Neural cell (in vitro differentiated cells): ENCODE results near the gene PPP3CA. TPM values are rescaled to one million over a fixed set of nuclear protein-coding genes. Genes with fewer than 3 reads are reported as not detected.

Experiments used
- H2AFZ ChIP-seq: fragments of 200-600, 300-800 bp; sonication (generic), shearing (Covaris generic); 2 replicates; pipeline ENCODE4 v1.6.0; 2014; ENCODE audit warnings: low read depth, mild to moderate bottlenecking, antibody characterized with exemption, low read length, moderate library complexity
- H3F3A ChIP-seq: fragments of 200-600 bp; shearing (Covaris generic); 2 replicates; pipeline ENCODE4 v1.6.1; 2016; ENCODE audit warnings: mild to moderate bottlenecking, moderate library complexity, mixed read lengths, antibody characterized with exemption, low read length; ENCODE audit not compliant: insufficient read depth, poor library complexity, severe bottlenecking
- H3K27ac ChIP-seq: fragments of 200-600, 300-800 bp; sonication (generic), shearing (Covaris generic); 2 replicates; pipeline ENCODE4 v1.5.1; 2014; ENCODE audit warnings: mild to moderate bottlenecking, low read length, moderate library complexity
- H3K27me3 ChIP-seq: fragments of 300-800, 200-600 bp; sonication (generic), shearing (Covaris generic); 2 replicates; pipeline ENCODE4 v1.6.0; 2014; ENCODE audit warnings: mild to moderate bottlenecking, low read depth, low read length, moderate library complexity; ENCODE audit not compliant: insufficient read depth
- H3K36me3 ChIP-seq: fragments of 300-800, 200-600 bp; sonication (generic), shearing (Covaris generic); 2 replicates; pipeline ENCODE4 v1.5.1; 2014; ENCODE audit warnings: mild to moderate bottlenecking, antibody characterized with exemption, low read length, moderate library complexity; ENCODE audit not compliant: insufficient read depth
- H3K4me2 ChIP-seq: fragments of 300-800, 200-600 bp; sonication (generic), shearing (Covaris generic); 2 replicates; pipeline ENCODE4 v1.6.0; 2014; ENCODE audit warnings: mild to moderate bottlenecking, low read length
- H3K4me3 ChIP-seq: fragments of 300-800, 200-600 bp; sonication (generic), shearing (Covaris generic); 2 replicates; pipeline ENCODE4 v1.5.1; 2014; ENCODE audit warnings: mild to moderate bottlenecking, low read length, moderate library complexity
- H3K79me2 ChIP-seq: fragments of 200-600 bp; shearing (Covaris generic); replicated peaks from 2 replicates; pipeline ENCODE4 v1.6.0; 2014; ENCODE audit warnings: mild to moderate bottlenecking, low read length, moderate library complexity; ENCODE audit not compliant: insufficient read depth
- H3K9ac ChIP-seq: fragments of 300-800, 200-600 bp; sonication (generic), shearing (Covaris generic); 2 replicates; pipeline ENCODE4 v1.6.1; 2016; ENCODE audit warnings: mild to moderate bottlenecking, low read length, mixed read lengths
- H3K9me2 ChIP-seq: fragments of 200-600 bp; shearing (Covaris generic); 2 replicates; pipeline ENCODE4 v1.6.1; 2016; ENCODE audit warnings: mild to moderate bottlenecking, low read length, mixed read lengths; ENCODE audit not compliant: insufficient read depth
- H3K9me3 ChIP-seq: fragments of 200-600, 300-800 bp; sonication (generic), shearing (Covaris generic); 2 replicates; pipeline ENCODE4 v1.6.1; 2016; ENCODE audit warnings: mild to moderate bottlenecking, mixed run types, low read length, moderate library complexity, mixed read lengths
- H4K20me1 ChIP-seq: fragments of 200-600 bp; shearing (Covaris generic); 2 replicates; pipeline ENCODE4 v1.6.1; 2016; ENCODE audit warnings: mild to moderate bottlenecking, mixed run types; ENCODE audit not compliant: insufficient read depth
- CTCF ChIP-seq: fragments of 450-650 bp; IDR thresholded peaks from 2 replicates; pipeline ENCODE4 v1.5.1; 2014; ENCODE audit warnings: antibody characterized with exemption, mild to moderate bottlenecking, moderate library complexity; ENCODE audit not compliant: poor library complexity, severe bottlenecking
- EP300 ChIP-seq: fragments of 450-650 bp; conservative IDR thresholded peaks from 2 replicates; pipeline ENCODE4 v1.6.1; 2014; ENCODE audit warnings: antibody characterized with exemption, mild to moderate bottlenecking, moderate library complexity; ENCODE audit not compliant: poor library complexity, severe bottlenecking
- EZH2 ChIP-seq: fragments of 200-600, 300-800 bp; shearing (Covaris generic), sonication (generic); IDR thresholded peaks from 2 replicates; pipeline ENCODE4 v1.6.1; 2014; ENCODE audit warnings: antibody characterized with exemption, low read length, borderline replicate concordance, mild to moderate bottlenecking; ENCODE audit not compliant: insufficient read depth, poor library complexity, severe bottlenecking
- MXI1 ChIP-seq: fragments of 450-650 bp; conservative IDR thresholded peaks from 2 replicates; pipeline ENCODE4 v1.6.1; 2014; ENCODE audit warnings: antibody characterized with exemption, mild to moderate bottlenecking; ENCODE audit not compliant: poor library complexity, severe bottlenecking
- POLR2AphosphoS5 ChIP-seq: IDR thresholded peaks from 2 replicates; pipeline ENCODE4 v1.6.1; 2012
- RAD21 ChIP-seq: fragments of 450-650 bp; conservative IDR thresholded peaks from 2 replicates; pipeline ENCODE4 v1.6.1; 2014; ENCODE audit warnings: antibody characterized with exemption, mild to moderate bottlenecking, moderate library complexity
- SMC3 ChIP-seq: fragments of 450-650 bp; conservative IDR thresholded peaks from 2 replicates; pipeline ENCODE4 v1.6.1; 2014; ENCODE audit warnings: antibody characterized with exemption, mild to moderate bottlenecking, moderate library complexity; ENCODE audit not compliant: poor library complexity
- TAF1 ChIP-seq: IDR thresholded peaks from 2 replicates; pipeline ENCODE4 v1.6.1; 2012; ENCODE audit warnings: low read depth
- polyA plus RNA-seq: library from polyadenylated mRNA; depleted of rRNA; stranded (reverse); fragments of >200 nt; gene quantifications from 2 replicates; pipeline ENCODE4 v1.2.3, GENCODE V29; 2014
- TF ChIP-seq, protein P1 (sequence below): IDR thresholded peaks from 2 replicates; pipeline ENCODE4 v1.6.1; 2012; ENCODE audit warnings: borderline replicate concordance

The PPP3CA gene
- polyA plus RNA-seq, 1 donor from 2014 or later = 78.2 TPM

DNA sequence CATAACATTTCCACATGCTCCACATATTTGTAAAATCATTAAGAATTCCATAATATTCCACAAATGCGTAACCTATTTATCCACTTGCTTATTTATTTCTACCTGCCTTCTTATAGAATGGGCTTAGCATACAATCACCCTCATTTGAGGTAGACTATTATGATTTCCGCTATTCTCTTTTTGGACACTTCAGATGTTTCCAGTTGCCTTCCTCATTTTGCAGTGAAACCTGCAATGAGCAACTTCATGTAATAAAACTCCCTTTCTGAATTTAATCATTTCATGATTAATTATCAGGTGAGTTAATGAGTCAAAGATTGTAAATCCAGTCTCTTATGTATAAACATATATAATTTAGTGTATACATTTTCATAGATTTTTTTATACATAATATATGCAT lies 58.0 kb downstream of the PPP3CA start:
- Histone ChIP-seq H2AFZ (no peak overlapping the region), H3K27ac (no peak overlapping the region), H3K4me3 (no peak overlapping the region), H3K9me3 (no peaks in the 10 kb centered on the region), H3K36me3 (no peaks in the 10 kb centered on the region), H3K79me2 (peaks cover 10% of the 10 kb centered on the region), H4K20me1 (no peaks in the 10 kb centered on the region), H3K9me2 (no peaks in the 10 kb centered on the region), H3K9ac (no peak overlapping the region), H3F3A (no peaks in the 10 kb centered on the region), H3K4me2 (no peak overlapping the region), H3K27me3 (no peaks in the 10 kb centered on the region)
- TF ChIP-seq SMC3 = no peak
- no peak for TF ChIP-seq RAD21
- TF ChIP-seq MXI1 = no peak

GRCh38 chr4:101288365-101289145 lies 58.8 kb downstream of the PPP3CA start:
- H3K9me2 ChIP-seq = no peaks in the 10 kb centered on the region
- H3K4me3 ChIP-seq = no peak overlapping the region
- H3K36me3 ChIP-seq = no peaks in the 10 kb centered on the region
- H2AFZ ChIP-seq = no peak overlapping the region
- no peak overlapping the region for H3K4me2 ChIP-seq
- no peaks in the 10 kb centered on the region for H4K20me1 ChIP-seq
- H3K9ac ChIP-seq = no peak overlapping the region
- H3K9me3 ChIP-seq = no peaks in the 10 kb centered on the region
- H3F3A ChIP-seq = no peaks in the 10 kb centered on the region
- H3K27me3 ChIP-seq = no peaks in the 10 kb centered on the region
- TF ChIP-seq SMC3 (no peak), EP300 (no peak), MXI1 (no peak)
- H3K79me2 ChIP-seq = peaks cover 10% of the 10 kb centered on the region
- H3K27ac ChIP-seq = no peak overlapping the region

DNA sequence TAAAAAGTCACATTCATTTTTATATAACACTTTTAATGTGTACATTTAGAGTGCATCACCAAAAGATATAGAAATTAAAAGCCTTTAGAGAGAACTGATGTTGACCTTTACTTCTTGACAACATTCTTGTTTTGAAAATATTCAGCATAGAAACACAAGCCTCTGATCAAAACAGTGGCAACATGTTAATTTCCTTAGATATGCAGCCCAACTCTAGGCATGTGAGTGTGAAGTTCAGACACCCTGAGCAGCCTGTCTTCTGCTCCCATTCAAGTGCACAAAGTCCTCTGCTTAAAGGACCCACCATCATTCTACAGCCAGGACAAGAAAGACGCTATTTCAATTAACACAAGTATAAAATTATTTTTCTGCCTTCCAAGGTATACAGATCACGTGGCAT lies 60.0 kb downstream of the PPP3CA start:
- H3K36me3 ChIP-seq = no peaks in the 10 kb centered on the region
- H3K9me3 ChIP-seq = no peaks in the 10 kb centered on the region
- no peak overlapping the region for H3K4me3 ChIP-seq
- H2AFZ ChIP-seq = no peak overlapping the region
- no peak overlapping the region for H3K27ac ChIP-seq
- no peaks in the 10 kb centered on the region for H4K20me1 ChIP-seq
- TF ChIP-seq POLR2AphosphoS5 (no peak), MXI1 (no peak), EZH2 (no peak), EP300 (no peak), TAF1 (no peak)
- H3K9ac ChIP-seq = no peak overlapping the region
- H3K9me2 ChIP-seq = no peaks in the 10 kb centered on the region
- H3K4me2 ChIP-seq = no peak overlapping the region
- H3K79me2 ChIP-seq = peaks cover 15% of the 10 kb centered on the region
- no peaks in the 10 kb centered on the region for H3F3A ChIP-seq
- no peaks in the 10 kb centered on the region for H3K27me3 ChIP-seq

GRCh38 chr4:101286663-101287062 lies 60.7 kb downstream of the PPP3CA start:
- H2AFZ ChIP-seq = no peak overlapping the region
- H3K27me3 ChIP-seq = no peaks in the 10 kb centered on the region
- no peaks in the 10 kb centered on the region for H4K20me1 ChIP-seq
- no peak overlapping the region for H3K27ac ChIP-seq
- H3F3A ChIP-seq = no peaks in the 10 kb centered on the region
- TF ChIP-seq SMC3 (no peak), TAF1 (no peak), MXI1 (no peak), EP300 (no peak), RAD21 (no peak), POLR2AphosphoS5 (no peak), CTCF (no peak), EZH2 (no peak)
- TF ChIP-seq, protein P1, sequence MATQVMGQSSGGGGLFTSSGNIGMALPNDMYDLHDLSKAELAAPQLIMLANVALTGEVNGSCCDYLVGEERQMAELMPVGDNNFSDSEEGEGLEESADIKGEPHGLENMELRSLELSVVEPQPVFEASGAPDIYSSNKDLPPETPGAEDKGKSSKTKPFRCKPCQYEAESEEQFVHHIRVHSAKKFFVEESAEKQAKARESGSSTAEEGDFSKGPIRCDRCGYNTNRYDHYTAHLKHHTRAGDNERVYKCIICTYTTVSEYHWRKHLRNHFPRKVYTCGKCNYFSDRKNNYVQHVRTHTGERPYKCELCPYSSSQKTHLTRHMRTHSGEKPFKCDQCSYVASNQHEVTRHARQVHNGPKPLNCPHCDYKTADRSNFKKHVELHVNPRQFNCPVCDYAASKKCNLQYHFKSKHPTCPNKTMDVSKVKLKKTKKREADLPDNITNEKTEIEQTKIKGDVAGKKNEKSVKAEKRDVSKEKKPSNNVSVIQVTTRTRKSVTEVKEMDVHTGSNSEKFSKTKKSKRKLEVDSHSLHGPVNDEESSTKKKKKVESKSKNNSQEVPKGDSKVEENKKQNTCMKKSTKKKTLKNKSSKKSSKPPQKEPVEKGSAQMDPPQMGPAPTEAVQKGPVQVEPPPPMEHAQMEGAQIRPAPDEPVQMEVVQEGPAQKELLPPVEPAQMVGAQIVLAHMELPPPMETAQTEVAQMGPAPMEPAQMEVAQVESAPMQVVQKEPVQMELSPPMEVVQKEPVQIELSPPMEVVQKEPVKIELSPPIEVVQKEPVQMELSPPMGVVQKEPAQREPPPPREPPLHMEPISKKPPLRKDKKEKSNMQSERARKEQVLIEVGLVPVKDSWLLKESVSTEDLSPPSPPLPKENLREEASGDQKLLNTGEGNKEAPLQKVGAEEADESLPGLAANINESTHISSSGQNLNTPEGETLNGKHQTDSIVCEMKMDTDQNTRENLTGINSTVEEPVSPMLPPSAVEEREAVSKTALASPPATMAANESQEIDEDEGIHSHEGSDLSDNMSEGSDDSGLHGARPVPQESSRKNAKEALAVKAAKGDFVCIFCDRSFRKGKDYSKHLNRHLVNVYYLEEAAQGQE = no peak
- no peaks in the 10 kb centered on the region for H3K9me2 ChIP-seq
- no peaks in the 10 kb centered on the region for H3K36me3 ChIP-seq
- no peak overlapping the region for H3K9ac ChIP-seq
- H3K4me2 ChIP-seq = no peak overlapping the region
- H3K4me3 ChIP-seq = no peak overlapping the region
- H3K79me2 ChIP-seq = peaks cover 15% of the 10 kb centered on the region
- H3K9me3 ChIP-seq = no peaks in the 10 kb centered on the region
